ENCODE data around the gene LMO7. TPM values are rescaled to one million over a fixed set of nuclear protein-coding genes. Genes with fewer than 3 reads are reported as not detected.

Gene LMO7
- total RNA-seq, 2 donors from 2014 or later: 118 to 193 TPM

DNA sequence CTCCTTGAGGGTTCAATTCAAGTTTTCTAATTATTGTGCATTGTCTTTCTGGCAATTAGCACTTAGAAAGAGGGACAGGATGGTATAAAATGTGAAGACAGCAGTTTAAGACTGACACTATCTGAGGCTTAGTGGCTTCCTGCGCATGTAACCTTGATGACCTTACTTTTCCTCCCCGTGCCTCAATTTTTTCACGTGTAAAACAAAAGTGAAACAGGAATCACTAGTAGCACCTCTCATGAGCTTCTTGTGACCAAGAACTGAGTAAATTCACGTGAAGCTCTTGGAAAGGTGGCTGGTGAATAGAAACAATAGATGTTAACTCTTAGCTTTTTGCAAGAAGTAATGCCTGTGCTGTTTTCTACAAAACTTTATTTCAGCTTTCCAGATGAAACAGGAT, 233.9 kb downstream of the LMO7 start:
- H3K9me3 ChIP-seq: no peaks in the 10 kb centered on the region
- no peaks in the 10 kb centered on the region for H3K4me1 ChIP-seq
- H3K36me3 ChIP-seq: no peaks in the 10 kb centered on the region
- TF ChIP-seq, protein P1, sequence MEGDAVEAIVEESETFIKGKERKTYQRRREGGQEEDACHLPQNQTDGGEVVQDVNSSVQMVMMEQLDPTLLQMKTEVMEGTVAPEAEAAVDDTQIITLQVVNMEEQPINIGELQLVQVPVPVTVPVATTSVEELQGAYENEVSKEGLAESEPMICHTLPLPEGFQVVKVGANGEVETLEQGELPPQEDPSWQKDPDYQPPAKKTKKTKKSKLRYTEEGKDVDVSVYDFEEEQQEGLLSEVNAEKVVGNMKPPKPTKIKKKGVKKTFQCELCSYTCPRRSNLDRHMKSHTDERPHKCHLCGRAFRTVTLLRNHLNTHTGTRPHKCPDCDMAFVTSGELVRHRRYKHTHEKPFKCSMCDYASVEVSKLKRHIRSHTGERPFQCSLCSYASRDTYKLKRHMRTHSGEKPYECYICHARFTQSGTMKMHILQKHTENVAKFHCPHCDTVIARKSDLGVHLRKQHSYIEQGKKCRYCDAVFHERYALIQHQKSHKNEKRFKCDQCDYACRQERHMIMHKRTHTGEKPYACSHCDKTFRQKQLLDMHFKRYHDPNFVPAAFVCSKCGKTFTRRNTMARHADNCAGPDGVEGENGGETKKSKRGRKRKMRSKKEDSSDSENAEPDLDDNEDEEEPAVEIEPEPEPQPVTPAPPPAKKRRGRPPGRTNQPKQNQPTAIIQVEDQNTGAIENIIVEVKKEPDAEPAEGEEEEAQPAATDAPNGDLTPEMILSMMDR (IDR thresholded peaks at IDR 0.05): no peak
- no peak overlapping the region for H3K9ac ChIP-seq (ENCODE audit: low read depth in 2 of 2, low read length in 2 of 2)
- no peaks in the 10 kb centered on the region for H3K27me3 ChIP-seq
- intact Hi-C loops (cut with DNase I): loop anchor here (5.0 to 10.0 kb wide), 5 partner anchors 55 to 1115 kb away; no protein-coding TSS in a partner anchor
- H3K27ac ChIP-seq: no peak overlapping the region
- H3K4me3 ChIP-seq: no peak overlapping the region
- no peak for DNase-seq

DNA sequence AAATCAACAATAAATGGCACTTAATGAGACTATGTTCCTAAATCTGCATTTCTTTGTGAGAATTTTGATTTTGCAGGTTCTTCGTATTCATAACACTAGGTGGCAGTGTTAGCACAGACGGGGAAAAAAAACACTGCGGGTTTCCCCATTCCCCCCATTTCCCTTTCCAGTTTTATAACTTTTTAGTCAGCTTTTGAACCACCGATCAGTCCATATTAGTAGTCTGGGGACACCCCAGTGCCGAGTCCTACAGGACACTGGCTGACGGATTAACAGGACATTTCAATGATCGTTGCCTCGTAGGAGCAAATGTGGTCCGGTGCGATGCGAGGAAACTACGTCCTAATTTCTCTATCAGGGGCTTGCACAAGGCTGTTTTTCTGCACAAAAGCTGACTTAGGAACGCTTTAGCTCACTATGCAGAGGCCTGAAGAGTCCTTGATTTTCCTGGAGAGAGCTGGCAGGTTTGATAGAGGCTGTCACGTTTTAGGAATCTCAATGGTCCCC, 234.3 kb downstream of the LMO7 start:
- H3K9ac ChIP-seq (ENCODE audit: low read depth in 2 of 2, low read length in 2 of 2): peak overlapping the region in 1 of 2 donors; percentile 59
- H3K9me3 ChIP-seq: no peaks in the 10 kb centered on the region
- no peak for DNase-seq
- no peak overlapping the region for H3K27ac ChIP-seq
- no peaks in the 10 kb centered on the region for H3K4me1 ChIP-seq
- no peaks in the 10 kb centered on the region for H3K36me3 ChIP-seq
- TF ChIP-seq, protein P1 (IDR thresholded peaks at IDR 0.05): peak; percentile 64
- H3K4me3 ChIP-seq: peak overlapping the region; percentile 11
- H3K27me3 ChIP-seq: no peaks in the 10 kb centered on the region
- intact Hi-C loops (cut with DNase I): loop anchor here (5.0 to 10.0 kb wide), 4 partner anchors 144 to 1114 kb away; no protein-coding TSS in a partner anchor

DNA sequence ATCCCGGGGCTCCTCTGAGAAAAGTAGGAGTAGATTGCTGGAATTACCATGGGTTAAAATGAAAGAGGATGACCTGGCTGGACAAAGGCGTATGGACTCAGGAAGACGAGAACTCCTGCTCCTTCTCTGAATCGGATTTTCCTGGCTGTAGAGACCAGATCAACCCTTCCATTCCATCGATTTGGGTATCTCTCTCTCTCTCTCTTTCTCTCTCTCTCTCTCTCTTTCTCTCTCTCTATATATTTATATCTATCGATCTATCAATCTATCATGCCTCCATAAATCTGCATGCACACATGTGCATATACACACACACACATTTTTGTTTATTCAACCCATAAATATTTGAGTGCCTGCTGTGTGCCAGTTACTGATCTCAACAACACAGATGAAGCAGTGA, 234.9 kb downstream of the LMO7 start:
- TF ChIP-seq, protein P1 (IDR thresholded peaks at IDR 0.05): no peak
- DNase-seq: no peak
- intact Hi-C loops (cut with DNase I): loop anchor here (5.0 to 10.0 kb wide), 4 partner anchors 144 to 1114 kb away; no protein-coding TSS in a partner anchor
- H3K27ac ChIP-seq: no peak overlapping the region
- no peaks in the 10 kb centered on the region for H3K36me3 ChIP-seq
- no peaks in the 10 kb centered on the region for H3K4me1 ChIP-seq
- peak overlapping the region; percentile 11 for H3K4me3 ChIP-seq
- no peak overlapping the region for H3K9ac ChIP-seq (ENCODE audit: low read depth in 2 of 2, low read length in 2 of 2)
- no peaks in the 10 kb centered on the region for H3K27me3 ChIP-seq
- H3K9me3 ChIP-seq: no peaks in the 10 kb centered on the region

DNA sequence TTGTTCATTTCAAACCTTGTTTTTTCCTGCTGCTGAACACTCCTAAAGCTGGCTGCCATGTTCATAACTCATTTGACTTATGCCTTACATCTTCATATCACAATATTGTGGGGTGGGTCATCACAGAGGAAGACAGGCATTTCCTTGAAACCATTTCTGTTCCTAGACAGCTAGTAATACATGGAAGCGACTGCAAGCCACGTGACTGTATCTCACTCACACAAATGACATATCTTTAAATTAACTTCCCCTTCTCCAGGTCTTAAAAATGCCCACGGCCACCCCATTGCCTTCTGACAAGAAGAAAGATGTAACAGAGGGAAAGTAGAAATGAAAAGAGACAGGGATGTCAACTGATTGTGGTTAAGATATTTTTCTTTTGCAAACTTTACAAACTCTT, 236.8 kb downstream of the LMO7 start:
- Histone ChIP-seq H3K36me3 (no peaks in the 10 kb centered on the region), H3K9ac (ENCODE audit: low read depth in 2 of 2, low read length in 2 of 2) (no peak overlapping the region), H3K4me3 (no peak overlapping the region), H3K27me3 (no peaks in the 10 kb centered on the region), H3K27ac (no peak overlapping the region), H3K9me3 (no peaks in the 10 kb centered on the region), H3K4me1 (no peaks in the 10 kb centered on the region)
- TF ChIP-seq, protein P1 (IDR thresholded peaks at IDR 0.05): no peak
- DNase-seq: no peak
- intact Hi-C loops (cut with DNase I): loop anchor here (5.0 to 10.0 kb wide), 4 partner anchors 142 to 1112 kb away; no protein-coding TSS in a partner anchor

DNA sequence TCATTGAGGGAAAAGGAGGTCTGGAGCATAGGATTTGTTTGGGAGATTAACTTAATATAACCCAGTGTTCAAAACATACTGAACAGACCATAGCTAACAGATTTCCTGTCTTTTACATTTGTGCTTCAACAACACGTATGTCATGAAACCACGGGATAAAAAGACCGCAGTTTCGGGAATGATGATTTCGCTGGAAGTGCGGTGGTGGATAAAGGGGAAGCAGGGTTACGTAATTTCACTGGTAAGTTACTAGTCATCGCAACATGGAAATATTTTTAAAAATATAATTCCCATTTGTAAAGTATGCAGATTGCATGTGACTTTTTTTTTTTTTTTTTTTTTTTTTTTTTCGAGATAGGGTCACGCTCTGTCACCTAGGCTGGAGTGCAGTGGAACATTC, 237.4 kb downstream of the LMO7 start:
- Histone ChIP-seq H3K27ac (no peak overlapping the region), H3K9ac (ENCODE audit: low read depth in 2 of 2, low read length in 2 of 2) (no peak overlapping the region), H3K27me3 (no peaks in the 10 kb centered on the region), H3K36me3 (no peaks in the 10 kb centered on the region), H3K4me1 (no peaks in the 10 kb centered on the region), H3K4me3 (no peak overlapping the region), H3K9me3 (no peaks in the 10 kb centered on the region)
- TF ChIP-seq, protein P1 (IDR thresholded peaks at IDR 0.05): no peak
- intact Hi-C loops (cut with DNase I): loop anchor here (5.0 to 10.0 kb wide), 4 partner anchors 141 to 1111 kb away; no protein-coding TSS in a partner anchor
- DNase-seq: no peak

Measured in colonic mucosa (tissue), 4 donors.